Neuronal stem cell (in vitro differentiated cells): Measurements from ENCODE around the gene FGF10.

Source experiments
- DNase-seq: peaks from one replicate; pipeline ENCODE4 v3.0.0-alpha.2; 2013; ENCODE audit warnings: low spot score
- H2AFZ ChIP-seq: one replicate; pipeline ENCODE4 v1.6.1; 2013; ENCODE audit warnings: mild to moderate bottlenecking, low read length, inconsistent platforms
- H2AK5ac ChIP-seq: 2 replicates; pipeline ENCODE4 v1.6.1; 2013; ENCODE audit warnings: low read depth, mild to moderate bottlenecking, inconsistent platforms, low read length, moderate library complexity, mixed read lengths
- H2BK120ac ChIP-seq: 2 replicates; pipeline ENCODE4 v1.6.1; 2013; ENCODE audit warnings: low read depth, mild to moderate bottlenecking, inconsistent platforms, low read length, moderate library complexity, mixed read lengths
- H2BK12ac ChIP-seq: one replicate; pipeline ENCODE4 v1.6.1; 2013; ENCODE audit warnings: low read length, inconsistent platforms
- H2BK15ac ChIP-seq: 2 replicates; pipeline ENCODE4 v1.6.1; 2013; ENCODE audit warnings: mild to moderate bottlenecking, low read length, inconsistent platforms, mixed read lengths
- H2BK5ac ChIP-seq: one replicate; pipeline ENCODE4 v1.6.1; 2013; ENCODE audit warnings: inconsistent platforms, mild to moderate bottlenecking, low read length, moderate library complexity
- H3K14ac ChIP-seq: one replicate; pipeline ENCODE4 v1.6.1; 2013; ENCODE audit warnings: low read length, inconsistent platforms
- H3K18ac ChIP-seq: 2 replicates; pipeline ENCODE4 v1.6.1; 2013; ENCODE audit warnings: low read length, inconsistent platforms
- H3K23ac ChIP-seq: 2 replicates; pipeline ENCODE4 v1.6.1; 2013; ENCODE audit warnings: low read depth, mild to moderate bottlenecking, mixed read lengths, low read length, inconsistent platforms; ENCODE audit not compliant: poor library complexity
- H3K27ac ChIP-seq: replicated peaks from 3 replicates; pipeline ENCODE4 v1.5.1; 2013; ENCODE audit warnings: low read length, inconsistent platforms
- H3K27me3 ChIP-seq, 3 experiments: 2 replicates each; pipeline ENCODE4 v1.6.1; 2013; ENCODE audit warnings: low read length in 3 of 3, mild to moderate bottlenecking in 2 of 3, inconsistent platforms in 1 of 3, low read depth in 1 of 3, mixed read lengths in 1 of 3, moderate library complexity in 1 of 3; ENCODE audit not compliant: control insufficient read depth in 3 of 3, insufficient read depth in 3 of 3
- H3K36me3 ChIP-seq, 2 donors: replicated peaks in 1 of 2; 2 replicates each; pipeline ENCODE4 v1.6.1; 2013; ENCODE audit warnings: low read length in 2 of 2; ENCODE audit not compliant: control insufficient read depth in 2 of 2, insufficient read depth in 2 of 2
- H3K4ac ChIP-seq: 2 replicates; pipeline ENCODE4 v1.6.1; 2013; ENCODE audit warnings: inconsistent platforms, mild to moderate bottlenecking, low read length, moderate library complexity
- H3K4me1 ChIP-seq, 2 donors: 1 replicate in 1 of 2; 2 replicates in 1 of 2; pipeline ENCODE4 v1.6.1; 2013; ENCODE audit warnings: low read length in 2 of 2, low read depth in 1 of 2; ENCODE audit not compliant: control insufficient read depth in 2 of 2, insufficient read depth in 1 of 2
- H3K4me2 ChIP-seq: one replicate; pipeline ENCODE4 v1.6.1; 2013; ENCODE audit warnings: mild to moderate bottlenecking, low read length, inconsistent platforms; ENCODE audit not compliant: insufficient read depth, poor library complexity, severe bottlenecking
- H3K4me3 ChIP-seq, 2 donors: 2 replicates each; pipeline ENCODE4 v1.5.1; 2013; ENCODE audit warnings: low read length in 2 of 2, mild to moderate bottlenecking in 2 of 2, inconsistent platforms in 1 of 2, moderate library complexity in 1 of 2
- H3K79me1 ChIP-seq: one replicate; pipeline ENCODE4 v1.6.1; 2013; ENCODE audit warnings: low read depth, mild to moderate bottlenecking, inconsistent platforms, low read length, moderate library complexity
- H3K9ac ChIP-seq: one replicate; pipeline ENCODE4 v1.6.1; 2013; ENCODE audit warnings: mild to moderate bottlenecking, low read depth, low read length, inconsistent platforms; ENCODE audit not compliant: poor library complexity
- H3K9me3 ChIP-seq, 2 donors: replicated peaks in 1 of 2; 2 replicates each; pipeline versions ENCODE3 to v1.6.1; 2013; ENCODE audit warnings: low read length in 2 of 2, mild to moderate bottlenecking in 2 of 2, inconsistent platforms in 1 of 2, low read depth in 1 of 2, mixed read lengths in 1 of 2, moderate library complexity in 1 of 2; ENCODE audit not compliant: control insufficient read depth in 2 of 2, insufficient read depth in 1 of 2
- H4K8ac ChIP-seq: one replicate; pipeline ENCODE4 v1.6.1; 2013; ENCODE audit warnings: low read depth, mild to moderate bottlenecking, inconsistent platforms, low read length, moderate library complexity
- H4K91ac ChIP-seq: one replicate; pipeline ENCODE4 v1.6.1; 2013; ENCODE audit warnings: low read length, low read depth, mild to moderate bottlenecking, inconsistent platforms; ENCODE audit not compliant: poor library complexity
- WGBS, 2 donors: extraction: QIAGEN DNeasy Blood & Tissue Kit; methylation state at CpG; one replicate each; pipeline ENCODE4 v1.1.7; 2013; ENCODE audit warnings: missing lambda C conversion rate in 2 of 2, mixed read lengths in 1 of 2; ENCODE audit not compliant: insufficient read length in 2 of 2, insufficient replicate concordance in 1 of 2; ENCODE audit errors: extremely low coverage in 2 of 2; 5-methylcytosine and 5-hydroxymethylcytosine counted together

Gene FGF10

DNA sequence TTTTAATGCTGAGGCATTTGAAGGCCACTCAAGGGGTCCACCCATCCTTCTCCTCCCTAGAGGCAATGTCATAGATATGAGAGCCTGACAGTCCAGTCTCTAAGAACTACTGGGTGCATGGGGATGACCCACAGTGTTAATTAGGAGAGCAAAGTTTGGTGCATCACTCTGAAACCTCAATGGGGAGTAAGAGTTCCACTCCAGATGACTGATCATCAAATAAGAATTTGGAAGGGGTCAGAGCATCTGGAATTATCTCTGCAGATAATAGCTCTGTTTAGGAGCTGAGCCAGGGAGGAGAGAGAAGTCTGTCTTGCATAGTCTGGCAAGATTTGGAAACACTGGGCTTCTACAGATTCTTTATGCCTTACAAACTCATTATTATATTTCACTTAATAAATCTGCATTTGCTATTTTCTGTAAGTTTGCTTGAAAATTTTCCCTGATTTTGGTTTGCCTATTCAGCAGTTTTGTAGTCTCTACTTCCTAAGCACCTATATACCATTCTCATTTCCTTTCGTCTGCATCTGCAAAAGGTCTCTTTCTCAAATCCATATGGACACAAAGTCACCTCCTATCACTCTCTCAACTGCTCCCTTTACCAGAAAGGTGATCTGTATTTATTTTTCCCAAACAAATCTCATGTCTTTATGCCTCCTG is 27.7 kb downstream of the FGF10 start:
- Histone ChIP-seq H4K91ac (no peak overlapping the region), H2BK5ac (no peak overlapping the region), H3K18ac (no peak overlapping the region), H3K27ac (no peak overlapping the region), H2BK120ac (no peak overlapping the region), H3K9ac (no peak overlapping the region), H3K36me3 (no peaks in the 10 kb centered on the region), H2BK15ac (no peak overlapping the region), H2AK5ac (no peak overlapping the region), H4K8ac (no peak overlapping the region), H2AFZ (no peak overlapping the region), H3K4me3 (no peak overlapping the region), H3K23ac (no peak overlapping the region), H2BK12ac (no peak overlapping the region), H3K9me3 (no peaks in the 10 kb centered on the region), H3K4me1 (no peaks in the 10 kb centered on the region), H3K4ac (no peak overlapping the region), H3K79me1 (no peaks in the 10 kb centered on the region), H3K27me3 (no peaks in the 10 kb centered on the region), H3K14ac (no peak overlapping the region), H3K4me2 (no peak overlapping the region)
- WGBS, 2 donors: no CpG with 5 or more reads among the region's 1 CpG
- DNase-seq: no peak

DNA sequence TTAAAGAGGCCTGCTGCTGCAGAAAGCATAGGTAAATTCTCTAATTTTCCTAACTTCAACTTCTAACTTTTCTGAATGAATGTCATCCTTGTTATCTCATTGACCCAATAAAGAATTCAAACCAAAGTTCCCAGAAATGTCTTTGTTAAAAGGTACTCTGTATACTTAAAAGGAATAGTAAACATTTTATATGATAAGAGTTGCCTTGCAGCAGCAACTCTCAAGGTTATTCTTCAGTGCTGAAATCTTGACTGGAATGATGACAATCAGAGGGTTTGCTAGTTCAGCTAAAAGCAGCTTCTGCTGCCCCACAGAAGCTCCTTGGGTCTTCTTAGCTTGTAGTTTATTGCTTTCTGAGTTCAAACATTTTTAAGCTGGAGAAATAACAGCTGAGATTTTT is 28.3 kb downstream of the FGF10 start:
- no peak overlapping the region for H2AFZ ChIP-seq
- DNase-seq: no peak
- H2BK120ac ChIP-seq: no peak overlapping the region
- H3K4ac ChIP-seq: no peak overlapping the region
- no peak overlapping the region for H4K8ac ChIP-seq
- H2BK5ac ChIP-seq: no peak overlapping the region
- H3K27me3 ChIP-seq: no peaks in the 10 kb centered on the region
- no peaks in the 10 kb centered on the region for H3K4me1 ChIP-seq
- H3K23ac ChIP-seq: no peak overlapping the region
- no peak overlapping the region for H3K18ac ChIP-seq
- no peak overlapping the region for H4K91ac ChIP-seq
- no peak overlapping the region for H3K27ac ChIP-seq
- H2BK12ac ChIP-seq: no peak overlapping the region
- no peak overlapping the region for H3K4me2 ChIP-seq
- no peaks in the 10 kb centered on the region for H3K79me1 ChIP-seq
- no peaks in the 10 kb centered on the region for H3K9me3 ChIP-seq
- no peak overlapping the region for H3K4me3 ChIP-seq
- no peaks in the 10 kb centered on the region for H3K36me3 ChIP-seq
- no peak overlapping the region for H2BK15ac ChIP-seq
- H2AK5ac ChIP-seq: no peak overlapping the region
- H3K9ac ChIP-seq: no peak overlapping the region
- no peak overlapping the region for H3K14ac ChIP-seq

DNA sequence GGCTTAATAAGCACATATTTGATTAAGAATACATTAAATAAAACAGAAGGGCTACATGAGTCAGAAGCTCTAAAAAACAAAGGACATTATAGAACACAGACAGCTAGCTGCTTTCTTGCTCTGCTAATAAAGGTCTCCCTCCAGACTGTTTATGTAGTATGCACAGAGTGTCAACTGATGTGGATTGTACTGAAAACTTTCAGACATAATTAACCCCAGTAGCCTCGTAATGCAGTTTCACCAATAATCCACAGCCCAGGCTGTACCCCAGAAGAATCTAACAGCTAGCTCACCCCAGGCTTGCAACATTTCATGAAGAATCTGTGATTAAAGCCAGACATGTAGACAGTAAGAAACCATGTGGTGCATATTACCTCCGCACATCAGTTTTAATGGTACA is 30.8 kb downstream of the FGF10 start:
- H3K9me3 ChIP-seq: no peaks in the 10 kb centered on the region
- no peaks in the 10 kb centered on the region for H3K36me3 ChIP-seq
- no peak overlapping the region for H2BK12ac ChIP-seq
- H2BK5ac ChIP-seq: no peak overlapping the region
- no peaks in the 10 kb centered on the region for H3K4me1 ChIP-seq
- H3K4ac ChIP-seq: no peak overlapping the region
- H3K27ac ChIP-seq: no peak overlapping the region
- no peak overlapping the region for H3K9ac ChIP-seq
- H2BK120ac ChIP-seq: no peak overlapping the region
- no peak overlapping the region for H2BK15ac ChIP-seq
- H3K27me3 ChIP-seq: no peaks in the 10 kb centered on the region
- H3K23ac ChIP-seq: no peak overlapping the region
- H4K8ac ChIP-seq: no peak overlapping the region
- no peak overlapping the region for H3K4me3 ChIP-seq
- H3K18ac ChIP-seq: no peak overlapping the region
- H2AFZ ChIP-seq: no peak overlapping the region
- no peak overlapping the region for H3K14ac ChIP-seq
- no peak overlapping the region for H2AK5ac ChIP-seq
- WGBS, 2 donors: no CpG with 5 or more reads among the region's 2 CpGs
- no peak overlapping the region for H3K4me2 ChIP-seq
- H4K91ac ChIP-seq: no peak overlapping the region
- no peak for DNase-seq
- H3K79me1 ChIP-seq: no peaks in the 10 kb centered on the region

DNA sequence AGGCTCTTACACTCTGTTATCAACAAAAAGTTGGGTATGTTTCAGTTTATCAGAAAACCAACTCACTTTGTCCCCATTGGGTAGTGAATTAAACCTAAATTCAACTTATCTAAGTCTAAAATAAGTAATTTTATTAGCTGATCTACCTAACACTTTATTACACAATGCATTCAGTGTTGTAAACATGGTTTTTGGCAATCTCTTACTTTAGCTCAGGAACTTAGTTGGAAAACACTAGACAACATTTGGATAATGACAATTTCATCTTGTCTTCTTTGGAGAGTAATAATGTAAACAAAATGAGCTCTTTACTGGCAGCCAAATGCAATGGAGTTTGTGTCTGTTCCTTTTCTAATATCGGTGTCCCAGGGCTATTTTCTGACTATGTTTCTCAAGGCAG is 33.0 kb downstream of the FGF10 start:
- Histone ChIP-seq H2BK15ac (no peak overlapping the region), H3K4me1 (no peaks in the 10 kb centered on the region), H4K8ac (no peak overlapping the region), H3K4me2 (no peak overlapping the region), H2AFZ (no peak overlapping the region), H3K23ac (no peak overlapping the region), H2BK120ac (no peak overlapping the region), H3K18ac (no peak overlapping the region), H3K9me3 (no peaks in the 10 kb centered on the region), H3K36me3 (no peaks in the 10 kb centered on the region), H2BK12ac (no peak overlapping the region), H3K27ac (no peak overlapping the region), H2AK5ac (no peak overlapping the region), H2BK5ac (no peak overlapping the region), H3K4me3 (no peak overlapping the region), H3K9ac (no peak overlapping the region), H3K14ac (no peak overlapping the region), H3K79me1 (no peaks in the 10 kb centered on the region), H3K27me3 (no peaks in the 10 kb centered on the region), H4K91ac (no peak overlapping the region), H3K4ac (no peak overlapping the region)
- no CpG with 5 or more reads among the region's 1 CpG for WGBS, 2 donors
- no peak for DNase-seq
